Gastroesophageal sphincter (tissue), 3 donors: ENCODE measurements around the gene STX4.

Source experiments
- CTCF ChIP-seq, 4 experiments: fragments of 200-600 bp in 2 of 4; fragments of 450-650 bp in 2 of 4; sonication (generic) in 1 of 4; IDR thresholded peaks; one replicate each; pipeline ENCODE4 v1.5.1; 2017 to 2019; ENCODE audit warnings: antibody characterized with exemption in 4 of 4, mild to moderate bottlenecking in 2 of 4, moderate library complexity in 2 of 4
- EP300 ChIP-seq: sonication (generic); formaldehyde crosslinking; IDR thresholded peaks from one replicate; pipeline ENCODE4 v1.6.1; 2017; ENCODE audit warnings: antibody characterized with exemption, mild to moderate bottlenecking
- POLR2A ChIP-seq, 2 donors: fragments of 450-650 bp; IDR thresholded peaks; one replicate each; pipeline ENCODE4 v1.6.1; 2017; ENCODE audit warnings: antibody characterized with exemption in 2 of 2, mild to moderate bottlenecking in 2 of 2, moderate library complexity in 1 of 2
- POLR2AphosphoS5 ChIP-seq: sonication (generic); formaldehyde crosslinking; IDR thresholded peaks from one replicate; pipeline ENCODE4 v1.6.1; 2017; ENCODE audit warnings: antibody characterized with exemption

GRCh38 chr16:31042866-31043265, 9.5 kb downstream of the STX4 start:
- TF ChIP-seq POLR2AphosphoS5 = no peak
- TF ChIP-seq CTCF (IDR thresholded peaks at IDR 0.05) = no peak
- TF ChIP-seq EP300 = no peak
- TF ChIP-seq POLR2A (IDR thresholded peaks at IDR 0.05) = no peak
